GM12872 (cell line): Measurements from ENCODE around the gene SCART1.

ENCODE experiments used
- CTCF ChIP-seq: IDR thresholded peaks from 3 replicates; pipeline ENCODE4 v1.5.1; 2011; ENCODE audit warnings: low read depth, mild to moderate bottlenecking, low read length, moderate library complexity; ENCODE audit not compliant: insufficient read depth

The SCART1 gene

GRCh38 chr10:133484818-133485217, 31.1 kb downstream of the SCART1 start:
- TF ChIP-seq CTCF: no peak

- TF ChIP-seq CTCF: no peak
Measured at GRCh38 chr10:133487085-133487484, 33.3 kb downstream of the SCART1 start.

GRCh38 chr10:133488354-133488753, 34.6 kb downstream of the SCART1 start:
- TF ChIP-seq CTCF: no peak

GRCh38 chr10:133489816-133490588, 36.3 kb downstream of the SCART1 start:
- no peak for TF ChIP-seq CTCF

GRCh38 chr10:133497363-133497762, 43.6 kb downstream of the SCART1 start:
- peak; percentile 45 for TF ChIP-seq CTCF

- TF ChIP-seq CTCF: no peak
Measured at GRCh38 chr10:133509700-133510099, 56.0 kb downstream of the SCART1 start.

GRCh38 chr10:133511408-133511807, 57.7 kb downstream of the SCART1 start:
- TF ChIP-seq CTCF: no peak
